GM12875 (cell line): ENCODE results near the gene NAA40.
A peak's percentile ranks its signal among the peaks of the same experiment; 100 is the strongest.

Source experiments
- H3K4me3 ChIP-seq: one replicate; pipeline ENCODE4 v1.5.1; 2011; ENCODE audit warnings: low read depth, low read length, control low read depth
- CTCF ChIP-seq: IDR thresholded peaks from 2 replicates; pipeline ENCODE4 v1.5.1; 2011; ENCODE audit warnings: low read depth, mild to moderate bottlenecking, control low read depth, inconsistent platforms, low read length, moderate library complexity, borderline replicate concordance; ENCODE audit not compliant: insufficient read depth

NAA40 gene

GRCh38 chr11:63978551-63979239 lies 39.9 kb downstream of the NAA40 start:
- no peak for TF ChIP-seq CTCF
- no peak overlapping the region for H3K4me3 ChIP-seq

GRCh38 chr11:63979426-63979825 lies 40.6 kb downstream of the NAA40 start:
- no peak overlapping the region for H3K4me3 ChIP-seq
- TF ChIP-seq CTCF, result no peak

- TF ChIP-seq CTCF, result no peak
- peak overlapping the region; percentile 100 for H3K4me3 ChIP-seq
These were observed 47.0 kb downstream of the NAA40 start for GRCh38 chr11:63985812-63986155.

- H3K4me3 ChIP-seq, result peak within 1 kb of the TSS; percentile 100
- no peak for TF ChIP-seq CTCF
These were observed 47.5 kb downstream of the NAA40 start, which contains the start of gene OTUB1 for GRCh38 chr11:63986156-63986931. Gene OTUB1, plus strand, starts transcription at chr11:63986438. Its CDS starts 19 bp downstream, at chr11:63986457.

GRCh38 chr11:63986932-63987513 lies 48.2 kb downstream of the NAA40 start:
- H3K4me3 ChIP-seq, result peak overlapping the region; percentile 100
- no peak for TF ChIP-seq CTCF

- no peak overlapping the region for H3K4me3 ChIP-seq
- no peak for TF ChIP-seq CTCF
These were observed 52.8 kb downstream of the NAA40 start for GRCh38 chr11:63991558-63991957.

GRCh38 chr11:63993100-63993499 lies 54.3 kb downstream of the NAA40 start:
- no peak for TF ChIP-seq CTCF
- no peak overlapping the region for H3K4me3 ChIP-seq
